HG03280 (cell line): Measurements from ENCODE around the gene SETD3.
A peak's percentile ranks its signal among the peaks of the same experiment; 100 is the strongest.

Experiments
- ATAC-seq: cut with Tn5 transposase; IDR thresholded peaks from one replicate; pipeline ENCODE4 v1.9.1; 2021; ENCODE audit warnings: mild to moderate bottlenecking, moderate library complexity; ENCODE audit not compliant: unreplicated experiment

SETD3 gene

GRCh38 chr14:99426265-99426664, 54.4 kb downstream of the SETD3 start:
- no peak for ATAC-seq

- ATAC-seq: no peak
Measured at GRCh38 chr14:99425272-99425681, 55.4 kb downstream of the SETD3 start.

DNA sequence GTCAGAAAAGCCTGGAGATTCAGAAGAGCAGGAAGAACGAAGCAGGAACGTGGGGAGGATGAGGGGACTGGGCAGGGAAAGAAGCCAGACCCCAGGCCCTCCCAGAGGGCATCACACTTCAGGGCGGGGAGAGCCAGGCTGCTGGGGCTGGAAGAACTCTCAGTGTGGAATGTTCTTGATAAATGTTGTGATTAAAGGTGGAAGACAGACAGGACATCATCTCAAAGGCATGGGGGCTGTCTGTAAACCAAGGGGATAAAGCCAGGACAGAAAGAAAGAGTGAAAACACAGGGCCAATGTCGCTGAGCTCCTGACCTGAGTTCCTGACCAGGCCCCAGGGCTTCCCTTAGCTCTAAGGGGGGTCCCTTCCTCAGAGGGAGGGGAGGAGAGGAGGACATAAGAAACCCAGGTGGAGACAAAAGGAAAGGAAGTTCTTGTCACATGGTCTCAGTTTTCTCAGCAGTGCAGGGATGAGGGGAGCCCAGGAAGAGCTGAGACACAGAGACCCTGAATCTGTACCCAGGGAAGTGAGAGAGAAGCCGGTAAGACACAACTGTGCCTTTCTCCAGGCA, 56.3 kb downstream of the SETD3 start:
- ATAC-seq: no peak

DNA sequence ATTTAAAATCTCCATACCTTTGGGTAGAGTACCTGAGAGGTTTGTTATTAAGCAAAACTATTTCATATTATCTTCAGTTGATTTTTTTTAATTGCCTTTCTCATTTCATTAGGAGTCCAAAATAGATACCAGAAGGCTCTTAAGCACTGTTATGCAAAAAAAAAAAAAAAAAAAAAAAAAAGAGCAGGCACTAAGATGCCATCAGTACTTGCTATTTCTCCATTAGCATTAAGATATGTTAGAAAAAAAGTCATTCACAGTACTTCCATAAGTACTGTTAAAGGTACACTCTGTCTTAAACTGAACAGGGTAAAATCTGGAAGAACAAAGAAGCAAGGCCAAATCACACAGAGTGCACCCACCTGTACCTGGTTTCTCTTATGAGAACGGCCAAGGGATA, 57.2 kb downstream of the SETD3 start:
- ATAC-seq: no peak

DNA sequence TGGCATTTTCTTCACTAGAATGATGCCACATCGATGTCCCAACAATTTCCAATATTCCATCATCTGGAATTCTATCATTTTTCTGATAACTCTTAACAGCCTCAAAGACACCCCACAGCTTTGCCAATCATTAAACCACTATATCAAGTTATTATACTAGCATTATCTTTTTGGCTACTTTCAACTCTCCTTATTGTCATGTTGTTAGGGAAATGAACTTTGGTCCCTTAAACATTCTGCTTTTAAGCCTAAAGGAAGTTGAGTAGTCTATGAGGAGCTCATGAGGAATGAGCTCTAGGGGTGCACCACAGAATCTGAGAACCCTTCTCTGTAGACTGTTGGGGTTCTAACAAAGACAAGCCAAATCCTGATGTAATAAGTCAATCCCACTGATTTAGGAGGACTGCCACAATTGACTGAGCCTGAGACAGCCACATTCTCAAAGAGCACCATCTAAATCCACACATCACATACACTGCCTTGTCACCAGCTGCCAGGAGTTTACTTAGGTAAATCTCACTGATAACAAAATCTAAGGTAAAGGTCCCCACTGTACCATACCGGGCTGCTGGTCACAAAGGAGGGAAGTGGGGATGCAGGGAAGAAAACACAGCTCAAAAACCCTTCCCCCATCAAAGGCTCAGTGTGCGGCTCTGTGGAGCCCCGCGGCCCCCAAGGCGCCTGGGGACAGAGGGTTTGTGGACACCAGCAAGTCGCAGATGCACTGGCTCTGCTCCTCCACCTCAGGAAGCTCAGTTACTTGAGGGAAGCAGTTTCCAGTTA, 58.2 kb downstream of the SETD3 start:
- ATAC-seq: no peak

DNA sequence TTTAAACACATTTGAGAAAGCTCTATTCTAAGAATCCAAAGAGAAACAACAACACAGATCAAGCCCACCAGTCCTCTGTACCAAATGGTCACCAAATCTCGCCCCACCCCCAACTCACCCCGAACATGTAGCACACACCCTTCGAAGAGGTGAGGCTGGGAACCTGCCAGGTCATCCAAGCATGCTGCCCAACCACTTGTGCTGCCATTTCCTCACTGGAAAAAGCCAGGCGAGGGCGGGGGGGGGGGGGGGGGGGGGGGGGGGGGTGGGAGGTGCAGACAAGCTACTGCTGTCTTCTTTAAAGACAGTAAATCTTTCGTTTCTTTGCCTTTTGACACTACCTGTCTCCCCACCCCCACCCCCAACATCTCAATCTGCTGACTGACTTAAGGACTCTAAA, 59.9 kb downstream of the SETD3 start:
- no peak for ATAC-seq

DNA sequence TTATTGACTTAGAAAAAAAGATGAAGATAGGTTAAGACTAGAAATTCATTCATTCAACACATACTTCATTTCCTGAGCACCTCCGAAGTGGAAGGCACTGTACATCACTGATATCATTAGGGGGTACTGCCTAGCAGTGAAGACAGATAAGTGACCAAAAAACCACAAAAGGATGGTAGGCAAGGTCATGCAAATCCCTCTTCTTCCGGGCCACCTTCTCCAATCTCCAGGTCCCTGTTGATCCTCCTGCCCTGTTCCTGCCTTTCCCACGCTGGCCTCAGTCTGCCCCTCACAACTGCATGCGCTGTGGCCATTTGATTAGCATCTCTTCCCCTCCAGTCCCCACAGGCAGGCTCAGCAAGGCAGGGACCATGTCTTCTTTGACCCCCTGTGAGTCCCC, 60.8 kb downstream of the SETD3 start:
- no peak for ATAC-seq

DNA sequence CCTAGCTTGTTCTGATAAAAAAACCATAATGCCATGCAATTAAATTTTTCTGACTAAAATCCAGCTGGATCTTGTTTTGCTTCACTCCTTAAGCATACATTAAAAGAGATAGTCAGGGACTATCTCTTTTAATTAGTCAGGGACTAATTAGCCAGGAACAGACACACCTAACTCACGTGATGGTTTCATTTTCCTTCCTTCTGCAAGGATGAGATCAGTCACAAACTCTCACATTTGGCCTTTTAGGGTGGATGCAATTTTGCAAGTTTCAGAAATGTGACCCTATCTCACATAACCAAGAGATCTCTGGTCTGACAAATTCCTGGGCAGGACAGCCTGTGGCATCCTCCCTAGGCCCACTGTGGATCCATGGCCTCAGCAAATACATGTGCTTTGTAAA, 62.4 kb downstream of the SETD3 start:
- no peak for ATAC-seq

GRCh38 chr14:99416909-99417308, 63.8 kb downstream of the SETD3 start:
- ATAC-seq: no peak

- ATAC-seq: peak; percentile 92
Measured at GRCh38 chr14:99415496-99416281, 65.0 kb downstream of the SETD3 start.

- no peak for ATAC-seq
Measured at GRCh38 chr14:99413911-99414310, 66.7 kb downstream of the SETD3 start.

GRCh38 chr14:99413172-99413571, 67.5 kb downstream of the SETD3 start:
- no peak for ATAC-seq

DNA sequence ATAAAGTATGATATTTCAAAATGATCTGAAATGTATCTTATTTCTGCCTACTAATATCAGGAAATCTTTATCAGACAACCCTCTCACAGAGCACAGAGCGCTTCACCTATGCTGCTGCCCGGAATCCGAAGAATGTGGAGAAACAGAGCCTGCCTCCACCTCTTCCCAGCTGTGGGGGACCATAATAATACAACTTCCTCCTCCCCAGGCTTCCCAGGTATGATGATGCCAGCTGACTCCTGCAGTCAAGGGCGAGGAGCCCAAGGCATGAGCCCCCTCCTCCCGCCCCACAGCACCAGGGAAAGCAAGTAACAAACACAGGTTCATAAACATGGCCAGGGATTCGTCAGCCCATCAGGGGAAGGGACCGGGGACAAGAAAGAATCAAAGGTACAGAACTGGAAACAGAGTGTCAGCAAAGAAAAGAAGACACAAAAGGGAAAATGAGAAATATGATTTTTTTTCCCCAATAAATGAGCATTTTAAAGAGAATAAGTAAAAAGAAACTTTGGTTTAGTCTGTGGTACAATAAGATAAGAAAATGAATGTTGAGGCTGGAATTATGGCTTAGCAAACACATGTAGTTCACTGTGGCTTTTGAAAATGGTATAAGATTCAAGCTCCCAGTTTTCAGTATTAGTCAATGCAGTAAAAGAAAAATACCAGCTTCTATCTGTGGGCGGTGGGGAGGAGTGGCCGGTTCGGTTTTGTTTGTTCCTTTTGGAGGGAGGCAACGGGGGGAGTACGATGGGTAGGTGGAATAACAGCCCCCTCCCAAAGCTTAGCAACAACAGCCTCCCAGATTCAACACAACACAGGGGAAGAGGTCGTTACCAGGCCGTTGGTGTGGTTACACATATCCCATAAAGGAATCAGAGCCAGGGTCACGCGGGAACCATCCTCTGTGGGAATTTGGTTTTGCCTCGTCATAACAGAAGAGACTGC, 68.3 kb downstream of the SETD3 start:
- no peak for ATAC-seq

DNA sequence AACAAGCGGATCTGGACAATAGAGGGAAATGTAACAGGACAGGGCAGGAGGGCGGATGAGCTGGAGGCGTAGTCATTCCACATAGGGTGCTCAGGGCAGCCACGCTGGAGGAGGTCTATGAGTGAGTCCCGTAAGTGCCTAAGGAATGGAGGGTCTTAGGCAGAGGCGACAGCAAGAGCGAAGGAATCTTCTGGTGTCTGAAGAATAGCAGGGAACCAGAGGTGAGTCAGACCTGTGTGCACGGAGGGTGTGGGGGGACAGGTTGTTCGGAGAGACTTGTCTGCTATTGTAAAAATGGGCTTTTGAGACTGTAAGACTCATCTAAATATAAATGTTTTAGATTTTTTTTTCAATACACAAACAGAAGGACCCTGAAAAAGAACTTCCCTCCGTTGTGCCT, 70.6 kb downstream of the SETD3 start:
- no peak for ATAC-seq

- no peak for ATAC-seq
Measured at GRCh38 chr14:99408971-99409289, 71.7 kb downstream of the SETD3 start.

- ATAC-seq: no peak
Measured at GRCh38 chr14:99408286-99408970, 72.2 kb downstream of the SETD3 start.

GRCh38 chr14:99407416-99407815, 73.2 kb downstream of the SETD3 start:
- no peak for ATAC-seq

- no peak for ATAC-seq
Measured at GRCh38 chr14:99402950-99403349, 77.7 kb downstream of the SETD3 start.

DNA sequence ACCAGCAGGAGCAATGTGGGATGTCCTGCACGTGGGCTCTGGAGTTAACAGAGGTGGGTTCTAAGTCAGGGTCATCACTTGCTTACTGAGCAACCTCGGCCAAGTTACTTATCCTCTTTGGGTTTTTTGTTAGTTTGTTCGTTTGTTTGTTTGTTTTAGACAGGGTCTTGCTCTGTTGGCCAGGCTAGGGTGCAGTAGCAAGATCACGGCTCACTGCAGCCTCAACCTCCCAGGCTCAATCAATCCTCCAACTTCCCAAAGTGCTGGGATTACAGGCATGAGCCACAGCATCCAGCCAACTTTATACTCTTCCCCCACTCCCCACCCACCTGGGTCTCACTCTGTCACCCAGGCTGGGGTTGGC, 78.4 kb downstream of the SETD3 start:
- ATAC-seq: no peak

GRCh38 chr14:99401621-99402284, 78.9 kb downstream of the SETD3 start:
- no peak for ATAC-seq
